ENCODE measurements around the gene FAM83E.

DNA sequence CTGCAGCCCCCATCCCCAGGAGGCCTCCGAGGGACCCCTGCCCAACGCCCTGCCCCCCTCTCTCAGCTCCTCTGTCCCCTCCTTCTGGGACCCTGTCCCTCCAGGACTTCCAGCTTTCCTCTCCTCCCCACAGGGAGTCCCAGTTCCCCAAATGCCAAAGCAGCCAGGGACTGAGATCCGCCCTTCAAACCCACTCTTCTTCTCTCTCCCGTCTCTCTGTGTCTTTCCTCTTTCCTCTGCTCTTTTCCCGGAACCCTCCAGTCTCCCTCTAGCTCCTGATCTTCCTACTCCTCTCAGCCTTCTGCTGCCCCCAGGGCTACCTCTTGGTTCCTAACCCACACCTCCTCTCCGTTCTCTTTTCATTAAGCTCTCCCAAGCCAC is 30.7 kb upstream of the FAM83E start:
- TF ChIP-seq, protein P1, sequence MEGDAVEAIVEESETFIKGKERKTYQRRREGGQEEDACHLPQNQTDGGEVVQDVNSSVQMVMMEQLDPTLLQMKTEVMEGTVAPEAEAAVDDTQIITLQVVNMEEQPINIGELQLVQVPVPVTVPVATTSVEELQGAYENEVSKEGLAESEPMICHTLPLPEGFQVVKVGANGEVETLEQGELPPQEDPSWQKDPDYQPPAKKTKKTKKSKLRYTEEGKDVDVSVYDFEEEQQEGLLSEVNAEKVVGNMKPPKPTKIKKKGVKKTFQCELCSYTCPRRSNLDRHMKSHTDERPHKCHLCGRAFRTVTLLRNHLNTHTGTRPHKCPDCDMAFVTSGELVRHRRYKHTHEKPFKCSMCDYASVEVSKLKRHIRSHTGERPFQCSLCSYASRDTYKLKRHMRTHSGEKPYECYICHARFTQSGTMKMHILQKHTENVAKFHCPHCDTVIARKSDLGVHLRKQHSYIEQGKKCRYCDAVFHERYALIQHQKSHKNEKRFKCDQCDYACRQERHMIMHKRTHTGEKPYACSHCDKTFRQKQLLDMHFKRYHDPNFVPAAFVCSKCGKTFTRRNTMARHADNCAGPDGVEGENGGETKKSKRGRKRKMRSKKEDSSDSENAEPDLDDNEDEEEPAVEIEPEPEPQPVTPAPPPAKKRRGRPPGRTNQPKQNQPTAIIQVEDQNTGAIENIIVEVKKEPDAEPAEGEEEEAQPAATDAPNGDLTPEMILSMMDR (IDR thresholded peaks at IDR 0.05; ENCODE audit: insufficient read depth, low read length, poor library complexity, severe bottlenecking): no peak
- no peak for TF ChIP-seq EZH2phosphoT487 (conservative IDR thresholded peaks at IDR 0.05; ENCODE audit: low read length)
